ENCODE results near the gene SLAIN2.
A peak's percentile ranks its signal among the peaks of the same experiment; 100 is the strongest.

SLAIN2 gene

GRCh38 chr4:48339642-48340041 lies 1.7 kb upstream of the SLAIN2 start:
- H3K36me3 ChIP-seq (ENCODE audit: insufficient read depth): no peaks in the 10 kb centered on the region
- TF ChIP-seq, protein P1, sequence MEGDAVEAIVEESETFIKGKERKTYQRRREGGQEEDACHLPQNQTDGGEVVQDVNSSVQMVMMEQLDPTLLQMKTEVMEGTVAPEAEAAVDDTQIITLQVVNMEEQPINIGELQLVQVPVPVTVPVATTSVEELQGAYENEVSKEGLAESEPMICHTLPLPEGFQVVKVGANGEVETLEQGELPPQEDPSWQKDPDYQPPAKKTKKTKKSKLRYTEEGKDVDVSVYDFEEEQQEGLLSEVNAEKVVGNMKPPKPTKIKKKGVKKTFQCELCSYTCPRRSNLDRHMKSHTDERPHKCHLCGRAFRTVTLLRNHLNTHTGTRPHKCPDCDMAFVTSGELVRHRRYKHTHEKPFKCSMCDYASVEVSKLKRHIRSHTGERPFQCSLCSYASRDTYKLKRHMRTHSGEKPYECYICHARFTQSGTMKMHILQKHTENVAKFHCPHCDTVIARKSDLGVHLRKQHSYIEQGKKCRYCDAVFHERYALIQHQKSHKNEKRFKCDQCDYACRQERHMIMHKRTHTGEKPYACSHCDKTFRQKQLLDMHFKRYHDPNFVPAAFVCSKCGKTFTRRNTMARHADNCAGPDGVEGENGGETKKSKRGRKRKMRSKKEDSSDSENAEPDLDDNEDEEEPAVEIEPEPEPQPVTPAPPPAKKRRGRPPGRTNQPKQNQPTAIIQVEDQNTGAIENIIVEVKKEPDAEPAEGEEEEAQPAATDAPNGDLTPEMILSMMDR (conservative IDR thresholded peaks at IDR 0.05; ENCODE audit: low read depth, low read length): no peak
- no peak overlapping the region for H3K27ac ChIP-seq
- no peak overlapping the region for H3K9ac ChIP-seq
- peaks cover 32% of the 10 kb centered on the region for H3K79me2 ChIP-seq (ENCODE audit: insufficient read depth, low read depth)
- H4K20me1 ChIP-seq (ENCODE audit: insufficient read depth): peaks cover 6% of the 10 kb centered on the region; the same call in 1 of the 2 replicates
- peak overlapping the region; percentile 66; the same call in 1 of the 2 replicates for H3K4me2 ChIP-seq
- H3K27me3 ChIP-seq (ENCODE audit: insufficient read depth, low read depth): no peaks in the 10 kb centered on the region
- no peak overlapping the region for H2AFZ ChIP-seq (ENCODE audit: low read depth)
- H3K4me1 ChIP-seq (ENCODE audit: low read depth, poor library complexity, severe bottlenecking): peaks cover 65% of the 10 kb centered on the region
- H3K4me3 ChIP-seq (IDR thresholded peaks at IDR 0.05; ENCODE audit: insufficient read depth, low read depth, low read length): no peak overlapping the region

DNA sequence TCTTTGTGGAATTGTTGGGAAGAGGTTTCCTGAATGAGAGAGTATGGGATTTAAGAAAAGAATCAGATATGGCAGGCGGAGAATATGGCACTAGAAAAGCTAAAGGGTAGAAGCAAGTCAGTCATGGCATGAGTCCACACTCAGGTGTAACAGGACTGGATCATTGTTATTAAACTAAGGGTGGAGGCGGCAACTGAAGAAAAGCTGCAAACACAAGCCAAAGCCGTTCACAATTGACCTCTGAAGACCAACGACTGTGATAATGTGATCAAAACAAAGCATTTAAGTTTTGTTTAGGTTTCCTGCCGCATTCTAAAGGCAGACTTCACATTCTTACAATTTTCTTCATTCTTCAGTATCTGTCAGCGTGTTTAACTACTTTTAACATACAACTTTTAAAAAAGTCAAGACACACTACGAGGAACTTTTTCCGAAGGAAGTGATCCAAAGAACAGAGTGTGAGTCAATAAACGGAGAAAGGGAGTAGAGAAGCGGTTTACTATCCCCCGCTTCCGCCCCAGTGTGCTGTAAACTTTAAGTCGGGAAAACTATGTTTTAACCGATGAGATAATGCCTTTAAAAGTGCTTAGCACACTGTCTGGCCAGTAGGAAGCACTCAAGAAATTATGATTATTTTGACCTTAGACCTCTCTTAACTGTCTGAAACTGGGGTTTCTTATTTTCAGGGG lies 909 bp upstream of the SLAIN2 start:
- H3K4me2 ChIP-seq: peak overlapping the region; percentile 66
- H3K4me3 ChIP-seq (IDR thresholded peaks at IDR 0.05; ENCODE audit: insufficient read depth, low read depth, low read length): peak overlapping the region; percentile 36
- peak overlapping the region; percentile 77 for H2AFZ ChIP-seq (ENCODE audit: low read depth)
- H3K4me1 ChIP-seq (ENCODE audit: low read depth, poor library complexity, severe bottlenecking): peaks cover 67% of the 10 kb centered on the region
- peak overlapping the region; percentile 53; the same call in 1 of the 2 replicates for H3K9ac ChIP-seq
- TF ChIP-seq, protein P1 (conservative IDR thresholded peaks at IDR 0.05; ENCODE audit: low read depth, low read length): no peak
- H3K27me3 ChIP-seq (ENCODE audit: insufficient read depth, low read depth): no peaks in the 10 kb centered on the region
- peaks cover 6% of the 10 kb centered on the region; the same call in 1 of the 2 replicates for H4K20me1 ChIP-seq (ENCODE audit: insufficient read depth)
- H3K79me2 ChIP-seq (ENCODE audit: insufficient read depth, low read depth): peaks cover 40% of the 10 kb centered on the region
- H3K27ac ChIP-seq: peak overlapping the region; percentile 58
- H3K36me3 ChIP-seq (ENCODE audit: insufficient read depth): no peaks in the 10 kb centered on the region

- H3K4me3 ChIP-seq (IDR thresholded peaks at IDR 0.05; ENCODE audit: insufficient read depth, low read depth, low read length): peak overlapping the region; percentile 67
- no peaks in the 10 kb centered on the region for H3K36me3 ChIP-seq (ENCODE audit: insufficient read depth)
- peak overlapping the region; percentile 81 for H3K27ac ChIP-seq
- TF ChIP-seq, protein P1 (conservative IDR thresholded peaks at IDR 0.05; ENCODE audit: low read depth, low read length): no peak; the same call in 1 of the 2 replicates
- peak overlapping the region; percentile 80 for H2AFZ ChIP-seq (ENCODE audit: low read depth)
- H3K4me2 ChIP-seq: peak overlapping the region; percentile 71; the same call in 1 of the 2 replicates
- peaks cover 6% of the 10 kb centered on the region; the same call in 1 of the 2 replicates for H4K20me1 ChIP-seq (ENCODE audit: insufficient read depth)
- peaks cover 56% of the 10 kb centered on the region for H3K79me2 ChIP-seq (ENCODE audit: insufficient read depth, low read depth)
- peak overlapping the region; percentile 89 for H3K9ac ChIP-seq
- peaks cover 56% of the 10 kb centered on the region for H3K4me1 ChIP-seq (ENCODE audit: low read depth, poor library complexity, severe bottlenecking)
- H3K27me3 ChIP-seq (ENCODE audit: insufficient read depth, low read depth): no peaks in the 10 kb centered on the region
Measured at GRCh38 chr4:48341776-48342605, 662 bp downstream of the SLAIN2 start.

DNA sequence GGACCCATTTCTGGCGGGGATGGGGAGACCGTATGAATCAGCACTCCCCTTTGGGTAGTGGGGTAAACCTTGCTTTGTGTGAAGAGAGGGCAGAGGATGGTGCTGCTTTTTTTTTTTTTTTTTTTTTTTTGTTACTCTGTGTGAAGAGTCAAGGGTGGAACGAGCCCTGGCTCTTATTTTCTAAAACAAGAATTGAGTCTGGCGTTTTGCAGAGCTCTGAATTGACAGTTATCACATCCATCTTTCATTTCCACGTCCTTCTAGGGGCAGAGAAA lies 1.2 kb downstream of the SLAIN2 start:
- Histone ChIP-seq H3K9ac (peak overlapping the region; percentile 89; the same call in 1 of the 2 replicates), H3K4me1 (ENCODE audit: low read depth, poor library complexity, severe bottlenecking) (peaks cover 51% of the 10 kb centered on the region), H2AFZ (ENCODE audit: low read depth) (no peak overlapping the region), H3K4me2 (peak overlapping the region; percentile 71; the same call in 1 of the 2 replicates), H3K27ac (no peak overlapping the region; the same call in 1 of the 2 replicates), H3K4me3 (IDR thresholded peaks at IDR 0.05; ENCODE audit: insufficient read depth, low read depth, low read length) (peak overlapping the region; percentile 67), H4K20me1 (ENCODE audit: insufficient read depth) (peaks cover 6% of the 10 kb centered on the region; the same call in 1 of the 2 replicates), H3K79me2 (ENCODE audit: insufficient read depth, low read depth) (peaks cover 59% of the 10 kb centered on the region), H3K36me3 (ENCODE audit: insufficient read depth) (no peaks in the 10 kb centered on the region), H3K27me3 (ENCODE audit: insufficient read depth, low read depth) (no peaks in the 10 kb centered on the region)
- TF ChIP-seq, protein P1 (conservative IDR thresholded peaks at IDR 0.05; ENCODE audit: low read depth, low read length): no peak

All from KMS-11 (cell line).